HL-60/S4 (cell line): ENCODE data around the gene SLC45A3.
"Not testable (repeated sequence)": the region's sequence is repeated elsewhere in the genome, so short reads cannot be mapped to it uniquely, and the experiment has no call there.

Experiments used
- in situ Hi-C: fragments of 300-500 bp; cut with MboI; formaldehyde crosslinking; loops from 2 replicates; pipeline ENCODE4 v1.14.3; 2022; ENCODE audit warnings: low sequenced_read_pairs

The SLC45A3 gene

GRCh38 chr1:205639567-205639966 lies 40.7 kb downstream of the SLC45A3 start:
- in situ Hi-C loops: no loop called here

- in situ Hi-C loops: no loop called here
Measured at GRCh38 chr1:205637854-205638468, 42.3 kb downstream of the SLC45A3 start.

- in situ Hi-C loops: no loop called here
Measured at GRCh38 chr1:205636732-205637131, 43.6 kb downstream of the SLC45A3 start.

- in situ Hi-C loops: not testable (repeated sequence)
Measured at GRCh38 chr1:205636138-205636530, 44.2 kb downstream of the SLC45A3 start.

- in situ Hi-C loops: no loop called here
Measured at GRCh38 chr1:205633421-205633976, 46.8 kb downstream of the SLC45A3 start.

GRCh38 chr1:205632669-205633169 lies 47.6 kb downstream of the SLC45A3 start:
- in situ Hi-C loops: no loop called here

- in situ Hi-C loops: no loop called here
Measured at GRCh38 chr1:205631768-205632668, 48.3 kb downstream of the SLC45A3 start, which contains the start of gene ELK4. TSS of gene ELK4 (minus strand) at chr1:205632011. CDS start at chr1:205623882, 8,129 bp downstream.

GRCh38 chr1:205631010-205631767 lies 49.1 kb downstream of the SLC45A3 start:
- in situ Hi-C loops: no loop called here

- in situ Hi-C loops: no loop called here
Measured at GRCh38 chr1:205630651-205631009, 49.7 kb downstream of the SLC45A3 start.

GRCh38 chr1:205630241-205630640 lies 50.1 kb downstream of the SLC45A3 start:
- in situ Hi-C loops: no loop called here

GRCh38 chr1:205629751-205630150 lies 50.6 kb downstream of the SLC45A3 start:
- in situ Hi-C loops: no loop called here

- in situ Hi-C loops: no loop called here
Measured at GRCh38 chr1:205627956-205628355, 52.4 kb downstream of the SLC45A3 start.

- in situ Hi-C loops: no loop called here
Measured at GRCh38 chr1:205626216-205626615, 54.1 kb downstream of the SLC45A3 start.

- in situ Hi-C loops: no loop called here
Measured at GRCh38 chr1:205623646-205624045, 56.7 kb downstream of the SLC45A3 start.

GRCh38 chr1:205620269-205620668 lies 60.0 kb downstream of the SLC45A3 start:
- in situ Hi-C loops: no loop called here

GRCh38 chr1:205619376-205619775 lies 60.9 kb downstream of the SLC45A3 start:
- in situ Hi-C loops: no loop called here

- in situ Hi-C loops: no loop called here
Measured at GRCh38 chr1:205616563-205617293, 63.6 kb downstream of the SLC45A3 start.

GRCh38 chr1:205615789-205616188 lies 64.5 kb downstream of the SLC45A3 start:
- in situ Hi-C loops: no loop called here

- in situ Hi-C loops: no loop called here
Measured at GRCh38 chr1:205613854-205614412, 66.4 kb downstream of the SLC45A3 start.

- in situ Hi-C loops: no loop called here
Measured at GRCh38 chr1:205612556-205612955, 67.8 kb downstream of the SLC45A3 start.
